ENCODE data around the gene AP1S2. TPM values are rescaled to one million over a fixed set of nuclear protein-coding genes. Genes with fewer than 3 reads are reported as not detected.

AP1S2 gene
- total and polyA plus RNA-seq, 10 of the 15 experiments (the other 5 are each of a cell fraction or from before 2014, with no cell fraction given), result 25.6 to 105 (median 50.7) TPM

- POLR2A ChIA-PET, result no interaction called here
- Histone ChIP-seq H3K79me2 (ENCODE audit: control insufficient read depth, insufficient read depth, low read length) (no peaks in the 10 kb centered on the region), H3K4me2 (ENCODE audit: control insufficient read depth, insufficient read depth) (no peak overlapping the region), H3K27me3 (replicated peaks in 1 of 2; ENCODE audit: control insufficient read depth in 2 of 2, insufficient read depth in 2 of 2, low read length in 1 of 2) (no peaks in the 10 kb centered on the region; a peak in 1 of 4 replicates), H3K4me1 (ENCODE audit: control insufficient read depth, insufficient read depth, low read length) (0 out of 2 replicates have a peak, but pooled peaks cover 3% of the 10 kb centered on the region), H3K9me3 (replicated peaks; ENCODE audit: control insufficient read depth, insufficient read depth, low read length) (no peaks in the 10 kb centered on the region), H3K9ac (ENCODE audit: control insufficient read depth, insufficient read depth, low read length) (no peak overlapping the region), H4K20me1 (ENCODE audit: control insufficient read depth, insufficient read depth) (no peaks in the 10 kb centered on the region), H3K27ac (ENCODE audit: control insufficient read depth, insufficient read depth) (no peak overlapping the region), H3K36me3 (ENCODE audit: control insufficient read depth in 2 of 2, insufficient read depth in 2 of 2, low read length in 1 of 2) (no peaks in the 10 kb centered on the region), H3K4me3 (no peak overlapping the region), H2AFZ (ENCODE audit: control insufficient read depth, low read depth, low read length) (no peak overlapping the region)
- CTCF ChIA-PET, result no interaction called here
- ATAC-seq (no peak), FAIRE-seq (no peak), DNase-seq (ENCODE audit: low read depth, low spot score) (no peak)
- in situ Hi-C loops (cut with MboI), result no loop called here
- RAD21 ChIA-PET (ENCODE audit: unreplicated experiment), result no interaction called here
- BruUV-seq (replicated peaks), result no TSS peak
- WGBS (ENCODE audit: insufficient coverage, insufficient replicate concordance, low lambda C conversion rate, missing lambda C conversion rate), result 65% methylated on average over 3 of the region's 3 CpGs
- SMC1A ChIA-PET (ENCODE audit: uncharacterized antibody, unreplicated experiment), result interaction anchor here (1.3 to 2.1 kb wide), 2 partner anchors 12 to 22 kb away, joined by 4 to 12 read pairs; no protein-coding TSS in a partner anchor
- intact Hi-C loops (cut with micrococcal nuclease; ENCODE audit: unreplicated experiment), result no loop called here
- TF ChIP-seq SIN3A (IDR thresholded peaks at IDR 0.05; ENCODE audit: low read depth, low read length) (no peak), FOXM1 (IDR thresholded peaks at IDR 0.05; ENCODE audit: low read depth, low read length) (no peak), HDAC6 (IDR thresholded peaks at IDR 0.05; ENCODE audit: unreplicated experiment) (no peak), NR2C2 (IDR thresholded peaks at IDR 0.05; ENCODE audit: borderline replicate concordance, control insufficient read depth, insufficient read length, low read depth) (no peak), BHLHE40 (IDR thresholded peaks at IDR 0.05; ENCODE audit: borderline replicate concordance in 1 of 2, low read depth in 2 of 2, low read length in 1 of 2) (no peak), RCOR1 (conservative IDR thresholded peaks at IDR 0.05; ENCODE audit: low read depth, low read length) (no peak), NBN (IDR thresholded peaks at IDR 0.05) (no peak), CTCF (IDR thresholded peaks at IDR 0.05 in 2 of 3, conservative IDR thresholded peaks at IDR 0.05 in 1 of 3; ENCODE audit: control insufficient read depth in 2 of 3, extremely low read depth in 1 of 3, insufficient read depth in 1 of 3, low read depth in 3 of 3, low read length in 3 of 3) (no peak), NFIC (IDR thresholded peaks at IDR 0.05; ENCODE audit: low read depth, low read length) (no peak), CEBPB (IDR thresholded peaks at IDR 0.05; ENCODE audit: borderline replicate concordance in 1 of 2, low read depth in 2 of 2, low read length in 2 of 2) (no peak), IKZF2 (IDR thresholded peaks at IDR 0.05) (no peak), CBX5 (IDR thresholded peaks at IDR 0.05; ENCODE audit: low read depth) (no peak), EP300 (IDR thresholded peaks at IDR 0.05; ENCODE audit: borderline replicate concordance in 1 of 2, control insufficient read depth in 1 of 2, low read depth in 2 of 2, low read length in 2 of 2) (no peak), ZNF384 (IDR thresholded peaks at IDR 0.05; ENCODE audit: borderline replicate concordance, low read depth, low read length) (no peak), ZNF622 (IDR thresholded peaks at IDR 0.05) (no peak), ZBED1 (IDR thresholded peaks at IDR 0.05; ENCODE audit: borderline replicate concordance) (no peak), TCF7 (IDR thresholded peaks at IDR 0.05; ENCODE audit: borderline replicate concordance) (no peak), ZNF24 (IDR thresholded peaks at IDR 0.05) (no peak)
Observed at GRCh38 chrX:15860921-15861320, 6.3 kb upstream of the AP1S2 start.

Data from GM12878 (cell line).